Stimulated activated CD8-positive, alpha-beta memory T cell treated with anti-CD3 and anti-CD28 coated beads, Interleukin-2, amount 100 ng/mL, for 48 hours (primary cell): Measurements from ENCODE around the gene PRM2.
"Not testable (repeated sequence)": the region's sequence is repeated elsewhere in the genome, so short reads cannot be mapped to it uniquely, and the experiment has no call there.

ENCODE experiments used
- DNase-seq, 2 donors: peaks; one replicate each; pipeline ENCODE4 v3.0.0-alpha.2; 2020; ENCODE audit warnings: low read depth in 2 of 2

PRM2 gene

DNA sequence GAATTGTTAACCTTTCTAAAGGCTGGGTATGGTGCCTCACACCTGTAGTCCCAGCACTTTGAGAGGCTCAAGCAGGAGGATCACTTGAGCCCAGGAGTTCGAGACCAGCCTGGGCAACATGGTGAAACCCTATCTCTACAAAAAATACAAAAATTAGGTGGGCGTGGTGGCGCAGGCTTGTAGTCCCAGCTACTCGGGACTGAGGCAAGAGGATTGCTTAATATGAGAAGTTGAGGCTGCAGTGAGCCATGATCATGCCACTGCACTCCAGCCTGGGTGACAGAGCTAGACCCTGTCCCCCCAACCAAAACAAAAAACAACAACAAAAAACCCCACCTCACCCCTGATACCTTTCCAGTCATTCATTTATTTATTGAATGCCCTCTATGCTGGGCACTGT is 13.4 kb upstream of the PRM2 start:
- DNase-seq = not testable (repeated sequence)

DNA sequence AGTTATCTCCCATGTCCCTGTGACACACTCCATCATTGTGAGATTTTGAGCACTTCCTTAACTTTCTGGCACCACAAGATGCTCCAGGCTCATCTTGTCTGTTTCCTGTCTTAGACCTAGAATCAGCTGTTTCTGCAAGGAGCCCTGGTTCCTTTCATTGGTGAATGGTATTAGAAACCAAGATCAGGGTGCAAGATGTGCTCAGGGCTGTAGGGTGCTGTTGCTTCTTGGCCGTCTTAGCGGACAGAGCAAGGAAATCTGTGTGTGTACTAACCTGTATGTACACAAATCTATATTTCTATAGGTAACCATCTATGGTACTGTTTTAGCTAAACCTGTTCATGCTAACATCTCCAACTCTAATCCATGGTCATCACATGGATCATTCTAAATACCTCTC is 12.9 kb upstream of the PRM2 start:
- DNase-seq = no peak

DNA sequence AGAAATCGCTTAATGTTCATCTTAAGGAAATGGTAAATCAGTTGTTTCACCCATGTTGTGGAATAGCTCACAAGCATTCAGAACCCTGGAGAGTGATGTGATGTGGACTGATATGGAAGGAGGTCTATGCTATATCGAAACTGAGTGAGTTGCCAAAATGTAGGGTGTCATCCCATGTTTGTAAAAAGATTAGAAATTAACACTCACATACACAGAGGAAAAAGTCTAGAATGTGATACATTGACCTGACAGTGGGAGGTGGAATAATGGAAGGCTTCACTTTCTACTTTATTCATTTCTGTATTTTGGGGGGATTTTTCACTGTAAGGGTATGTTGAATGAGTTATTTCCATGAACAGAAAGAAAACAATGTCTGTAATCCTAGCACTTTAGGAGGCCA is 9.6 kb upstream of the PRM2 start:
- no peak for DNase-seq

DNA sequence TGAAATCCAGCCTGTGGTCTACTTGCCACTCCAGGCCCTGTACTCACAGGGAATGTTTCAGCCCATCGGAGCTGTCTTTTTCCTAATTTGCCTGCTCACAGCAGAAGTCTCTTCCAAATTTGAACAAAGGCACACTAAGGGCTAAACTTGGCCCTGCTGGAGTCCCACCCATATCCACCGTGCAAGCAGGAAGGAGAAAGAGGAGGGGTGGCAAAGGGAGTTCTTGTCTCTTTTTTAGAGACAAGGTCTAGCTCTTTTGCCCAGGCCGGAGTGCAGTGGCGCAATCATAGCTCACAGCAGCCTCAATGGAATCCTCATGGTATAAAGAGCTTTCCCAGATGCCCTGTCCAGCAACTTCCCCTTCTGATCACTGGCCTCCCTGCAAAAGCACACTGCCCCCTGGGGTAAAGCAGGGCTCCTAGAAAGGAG is 7.6 kb upstream of the PRM2 start:
- DNase-seq = no peak

DNA sequence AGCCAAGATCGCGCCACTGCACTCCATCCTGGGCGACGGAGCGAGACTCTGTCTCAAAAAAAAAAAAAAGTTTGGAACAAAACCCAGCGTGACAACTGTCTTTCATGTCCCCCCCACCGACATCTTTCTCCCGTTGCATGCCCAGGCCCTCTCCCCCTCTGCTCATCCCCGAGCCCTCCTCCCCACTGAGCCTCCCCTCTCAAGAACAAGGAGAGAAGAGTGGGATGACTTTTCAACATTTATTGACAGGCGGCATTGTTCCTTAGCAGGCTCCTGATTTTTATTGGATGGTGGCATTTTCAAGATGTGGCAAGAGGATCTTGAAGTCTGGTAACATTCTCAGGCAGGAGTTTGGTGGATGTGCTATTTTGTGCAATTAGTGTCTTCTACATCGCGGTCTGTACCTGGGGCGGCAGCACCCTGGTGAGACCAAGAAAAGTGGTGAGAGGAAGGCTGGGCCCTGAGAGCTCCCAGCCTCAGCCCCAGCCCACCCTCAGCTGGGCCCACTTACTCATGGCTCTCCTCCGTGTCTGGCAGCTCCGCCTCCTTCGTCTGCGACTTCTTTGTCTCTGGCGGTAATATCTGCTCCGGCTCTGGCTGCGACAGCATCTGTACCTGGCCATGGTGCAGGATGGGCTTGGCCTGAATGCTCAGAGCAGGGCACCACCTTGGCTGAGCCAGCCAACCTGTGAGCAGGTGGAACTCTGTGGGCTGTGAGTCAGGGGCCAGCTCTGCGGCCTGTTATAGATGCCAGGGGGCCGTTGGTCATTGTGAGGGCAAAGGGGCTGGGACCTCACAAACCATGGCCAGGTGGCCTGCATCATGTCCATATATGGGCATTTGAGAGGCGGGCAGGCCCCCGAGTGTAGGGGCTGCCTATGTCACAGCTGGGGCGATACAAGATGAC is 4.6 kb upstream of the PRM2 start, which contains the start of gene PRM1:
TSS of gene PRM1 (minus strand) at position 715 of the 907 bp plus-strand sequence. CDS start at position 623, 92 bp downstream.
- no peak for DNase-seq

DNA sequence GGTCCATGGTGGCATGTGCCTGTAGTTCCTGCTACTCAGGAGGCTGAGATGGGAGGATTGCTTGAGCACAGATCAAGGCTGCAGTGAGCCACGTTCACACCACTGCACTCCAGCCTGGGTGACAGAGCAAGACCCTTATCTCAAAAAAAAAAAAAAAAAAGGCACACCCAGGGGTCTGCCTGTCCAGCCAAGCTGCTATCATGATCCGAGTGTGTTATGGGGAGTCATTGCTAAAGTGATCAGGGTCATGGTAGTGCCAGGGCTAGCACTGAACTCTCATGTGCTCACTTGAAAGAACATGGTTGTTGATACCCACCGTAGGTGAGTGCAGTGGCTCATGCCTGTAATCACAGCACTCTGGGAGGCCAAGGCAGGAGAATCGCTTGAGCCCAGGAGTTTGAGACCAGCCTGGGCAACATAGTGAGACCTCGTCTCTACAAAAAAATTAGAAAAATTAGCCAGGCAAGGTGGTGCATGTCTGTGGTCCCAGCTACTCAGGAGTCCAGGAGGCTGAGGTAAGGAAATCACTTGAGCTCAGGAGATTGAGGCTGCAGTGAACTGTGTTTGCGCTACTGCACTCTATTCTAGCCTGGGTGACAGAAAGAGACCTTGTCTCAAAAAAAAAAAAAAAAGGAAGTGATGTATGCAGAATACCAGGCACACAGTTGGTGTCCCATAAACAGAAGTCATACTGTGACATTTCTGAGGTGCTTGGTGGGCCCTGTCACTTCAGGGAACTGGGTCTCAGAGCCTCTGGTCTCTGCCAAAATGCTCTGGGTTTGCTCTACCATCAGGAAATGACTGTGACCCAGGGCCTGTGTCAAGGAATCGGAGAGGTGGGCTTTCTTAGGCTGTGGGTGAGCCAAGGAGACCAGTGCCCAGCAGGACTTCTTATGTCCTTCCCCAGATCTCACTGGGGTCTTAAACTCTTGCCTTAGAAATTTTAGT is 2.7 kb upstream of the PRM2 start:
- DNase-seq = no peak

DNA sequence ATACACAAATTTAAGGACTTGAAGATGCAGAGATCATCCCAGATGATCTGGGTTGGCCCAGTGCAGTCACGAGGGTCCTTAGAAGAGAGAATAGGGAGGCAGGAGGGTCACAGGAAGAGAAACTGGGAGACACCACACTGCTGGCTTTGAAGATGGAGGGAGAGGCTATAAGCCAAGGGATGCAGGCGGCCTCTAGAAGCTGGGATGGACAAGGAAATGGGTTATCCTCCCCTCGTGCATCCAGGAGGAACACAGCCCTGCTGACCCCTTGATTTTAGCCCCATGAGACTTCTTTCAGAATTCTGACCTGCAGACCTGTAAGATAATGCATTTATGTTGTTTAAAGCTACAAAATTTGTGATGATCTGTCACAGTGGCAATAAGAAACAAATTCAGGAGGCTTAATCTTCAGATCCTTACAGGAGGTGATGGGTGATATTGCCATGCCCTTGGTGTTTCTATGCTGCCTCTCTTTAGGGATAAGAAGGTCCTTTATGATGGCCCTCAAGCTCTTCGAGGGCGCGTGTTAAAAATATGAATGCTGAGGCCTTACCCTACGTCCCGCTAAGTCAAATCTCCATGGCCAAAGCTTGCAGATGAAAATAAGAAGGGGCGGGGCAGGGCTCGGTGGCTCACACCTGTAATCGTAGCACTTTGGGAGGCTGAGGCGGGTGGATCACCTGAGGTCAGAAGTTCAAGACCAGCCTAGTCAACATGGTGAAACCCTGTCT is 1.5 kb upstream of the PRM2 start:
- DNase-seq = no peak

DNA sequence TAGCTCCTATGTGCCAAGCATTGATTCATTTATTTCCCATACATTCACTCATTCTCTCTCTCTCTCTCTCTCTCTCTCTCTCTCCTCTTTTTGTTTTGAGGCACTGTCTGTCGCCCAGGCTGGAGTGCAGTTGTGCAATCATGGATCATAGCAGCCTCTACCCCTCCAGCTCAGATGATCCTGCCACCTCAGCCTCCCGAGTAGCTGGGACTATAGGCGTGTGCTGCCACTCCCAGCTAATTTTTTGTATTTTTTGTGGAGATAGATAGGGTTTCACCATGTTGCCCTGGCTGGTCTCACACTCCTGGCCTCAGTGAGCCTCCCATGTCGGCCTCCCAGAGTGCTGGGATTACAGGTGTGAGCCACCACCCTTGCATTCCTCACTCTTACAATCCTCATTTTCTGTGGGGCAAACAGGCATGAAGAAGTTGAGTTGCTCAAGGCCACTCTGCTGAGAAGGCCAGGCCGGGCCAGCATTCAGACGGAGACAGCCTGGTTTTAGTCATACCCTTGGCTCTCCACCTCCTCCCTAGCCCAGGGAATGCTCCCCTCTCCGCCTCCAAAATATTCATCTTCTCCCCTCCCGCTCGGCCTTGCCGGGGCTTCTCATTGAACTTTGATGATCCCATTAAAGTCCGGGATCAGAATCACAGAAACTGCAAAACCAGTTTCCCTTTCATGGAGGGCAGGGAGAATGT is 765 bp upstream of the PRM2 start:
- no peak for DNase-seq

DNA sequence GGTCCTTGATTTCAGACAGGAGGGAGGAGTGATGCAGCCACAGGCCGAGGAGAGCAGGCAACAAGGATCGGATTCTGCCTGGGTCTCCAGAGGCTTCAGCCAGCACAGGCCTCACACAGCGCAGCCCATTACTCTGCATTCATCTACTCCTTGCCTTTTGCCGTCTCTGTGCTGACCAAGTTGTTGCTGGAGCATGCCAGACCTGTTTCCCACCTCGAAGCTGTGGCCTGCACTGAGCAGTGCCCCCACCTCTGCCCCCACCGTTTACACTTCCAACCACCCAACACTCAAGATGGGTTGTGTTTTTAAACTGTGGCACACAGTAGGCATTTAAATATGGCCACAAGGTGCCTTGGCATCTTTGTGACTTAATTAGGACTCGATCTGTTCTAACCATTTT is 1.3 kb downstream of the PRM2 start:
- DNase-seq = no peak

DNA sequence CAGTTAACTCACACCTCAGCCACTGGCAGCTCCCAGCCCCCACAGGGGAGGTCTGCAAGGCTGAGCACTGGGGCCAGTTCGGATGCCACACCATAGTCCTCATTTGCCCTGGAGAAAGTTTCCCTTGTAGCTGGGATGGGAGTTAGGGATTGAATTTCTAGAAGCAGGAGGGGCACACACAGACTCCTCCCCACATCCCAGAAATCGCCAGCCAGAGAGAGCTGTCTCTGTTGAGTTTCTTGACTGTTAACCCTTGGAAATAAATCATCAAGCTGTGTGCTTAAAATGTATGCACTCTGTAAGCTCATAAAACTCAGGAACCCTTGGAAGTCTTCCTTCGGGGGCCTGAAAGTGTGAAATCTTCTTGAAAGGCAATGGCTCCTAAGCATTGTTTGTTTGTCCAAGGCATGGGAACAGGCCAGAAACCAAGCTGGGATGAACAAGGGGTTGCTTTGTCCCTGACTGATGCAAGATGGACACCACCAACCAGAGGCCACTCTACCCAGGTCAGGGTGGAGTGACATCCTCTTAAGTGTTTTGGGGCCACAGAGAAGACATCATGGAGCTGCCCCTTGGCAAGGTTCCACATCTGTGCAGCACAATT is 2.5 kb downstream of the PRM2 start:
- no peak for DNase-seq

DNA sequence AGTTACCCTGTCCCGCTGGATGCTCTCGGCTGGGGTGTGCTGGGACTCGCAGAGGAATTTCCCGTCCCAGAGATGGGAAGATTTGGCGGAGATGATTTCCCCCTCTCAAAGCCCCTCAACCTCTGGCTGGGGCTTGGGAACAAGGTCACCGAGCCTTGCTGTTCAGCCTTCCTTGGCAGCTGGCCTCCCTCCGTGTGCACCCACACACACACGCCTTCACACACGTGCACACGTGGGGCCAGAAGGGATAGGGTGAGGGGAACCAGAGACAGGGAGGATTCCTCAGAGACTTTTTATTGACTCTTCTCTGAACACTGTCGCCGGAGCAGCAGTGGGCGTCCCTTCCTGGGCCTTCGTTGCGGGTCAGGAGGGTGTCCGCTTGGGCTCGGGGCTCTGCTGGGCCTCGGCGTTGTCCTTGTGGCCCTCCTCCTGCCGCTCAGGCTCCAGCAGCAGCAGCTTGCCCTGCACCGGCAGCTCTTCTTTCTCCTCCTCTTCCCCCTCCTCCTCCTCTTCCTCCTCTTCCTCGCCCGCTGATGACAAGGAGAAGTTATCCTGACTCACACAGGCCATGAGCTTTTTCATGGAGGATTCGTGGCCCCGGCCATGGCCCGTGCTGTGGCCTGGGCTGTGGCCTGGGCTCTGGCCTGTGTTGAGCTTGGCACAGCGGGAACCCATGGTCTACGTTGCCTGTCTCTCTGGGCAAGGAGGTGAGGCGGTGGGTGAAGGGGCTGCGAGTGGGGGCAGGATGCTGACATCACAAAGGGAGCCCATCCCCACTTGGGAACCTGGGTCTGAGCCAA is 3.2 kb downstream of the PRM2 start, which contains the start of gene PRM3:
TSS of gene PRM3 (minus strand) at position 709 of the 800 bp plus-strand sequence. CDS start at position 675, 34 bp downstream.
- DNase-seq = no peak

DNA sequence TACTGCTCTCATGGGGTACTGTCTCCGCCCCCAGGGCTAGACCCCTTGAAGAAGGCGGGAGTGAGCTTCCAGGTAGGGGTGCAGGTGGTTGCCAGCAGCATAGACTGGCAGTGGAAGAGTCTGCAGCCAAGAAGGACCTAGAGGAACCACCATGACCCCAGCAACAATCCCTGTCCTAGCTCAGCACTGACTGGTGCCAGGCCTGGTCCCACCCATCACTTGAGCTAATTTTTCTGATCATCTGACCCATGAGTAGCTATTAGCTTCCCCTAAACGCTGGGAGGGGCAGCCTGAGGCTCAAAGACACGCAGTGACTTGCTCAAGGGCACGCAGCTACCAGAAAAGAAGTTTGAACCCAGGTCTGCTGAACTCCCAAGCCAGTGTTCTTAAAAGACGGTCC is 3.8 kb downstream of the PRM2 start:
- DNase-seq = no peak

DNA sequence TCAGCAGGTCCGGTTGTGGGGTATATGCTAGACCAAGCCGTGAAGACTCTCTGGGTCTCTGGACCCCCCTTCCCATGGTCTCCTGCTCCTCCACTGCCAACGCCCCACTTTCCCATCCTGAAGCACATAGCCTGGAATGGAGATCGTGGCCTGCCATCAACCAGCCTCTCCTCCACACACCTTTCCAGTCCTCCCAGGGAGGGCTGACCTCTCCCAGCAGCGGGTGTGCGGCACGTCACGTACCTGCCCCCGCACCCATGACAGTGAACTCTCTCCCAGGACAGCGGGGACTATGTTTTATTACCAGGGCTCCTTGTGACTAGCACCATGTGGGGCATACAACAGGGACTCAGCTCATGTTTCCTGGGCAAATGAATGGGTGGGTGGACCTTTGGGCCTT is 4.7 kb downstream of the PRM2 start:
- DNase-seq = no peak

DNA sequence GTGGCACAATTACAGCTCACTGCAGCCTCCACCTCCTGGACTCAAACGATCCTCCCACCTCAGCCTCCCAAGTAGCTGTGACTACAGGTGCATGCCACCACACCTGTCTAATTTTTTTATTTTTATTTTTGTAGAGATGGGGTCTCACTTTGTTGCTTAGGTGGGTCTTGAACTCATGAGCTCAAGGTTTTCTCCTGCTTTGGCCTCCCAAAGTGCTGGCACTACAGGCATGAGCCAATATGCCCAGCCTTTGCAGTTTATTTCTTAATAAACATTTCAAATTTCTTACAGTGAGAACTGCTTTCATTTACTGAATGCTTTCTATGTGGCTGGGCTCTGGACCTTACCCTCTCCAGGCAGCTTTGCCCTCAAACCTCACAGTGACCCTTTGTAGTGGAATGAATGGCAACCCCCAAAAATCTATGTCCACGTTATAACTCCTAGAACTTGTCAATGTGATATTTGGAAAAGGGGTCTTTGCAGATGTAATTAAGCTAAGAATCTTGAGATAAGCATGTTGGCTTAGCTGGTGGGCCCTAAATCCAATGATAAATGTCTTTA is 5.6 kb downstream of the PRM2 start:
- no peak for DNase-seq

DNA sequence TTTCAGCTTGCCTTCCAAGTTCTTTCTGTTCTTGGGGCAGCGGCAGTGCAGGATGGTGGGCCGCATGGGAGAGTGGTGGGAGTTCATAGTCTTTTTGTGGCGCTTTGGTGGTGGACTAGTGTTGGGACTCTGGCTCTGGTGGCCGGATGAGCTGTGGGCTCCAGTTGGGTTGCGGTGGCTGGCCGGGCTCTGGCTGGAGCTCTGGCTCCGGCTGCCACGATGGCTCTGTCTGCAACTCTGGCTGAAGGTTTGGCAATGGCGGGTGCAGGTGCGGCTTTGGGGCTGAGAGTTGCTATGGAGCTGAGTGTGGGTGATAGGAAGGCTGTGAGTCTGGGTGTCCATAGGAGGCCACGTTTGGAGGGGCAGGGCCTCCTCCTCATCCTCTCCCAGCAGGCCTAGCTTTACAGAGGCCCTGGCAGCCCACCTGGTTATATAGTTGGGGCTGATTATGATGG is 7.3 kb downstream of the PRM2 start, which contains the start of gene TNP2:
TSS of gene TNP2 (minus strand) at position 405 of the 455 bp plus-strand sequence. CDS start at position 342, 63 bp downstream.
- no peak for DNase-seq

DNA sequence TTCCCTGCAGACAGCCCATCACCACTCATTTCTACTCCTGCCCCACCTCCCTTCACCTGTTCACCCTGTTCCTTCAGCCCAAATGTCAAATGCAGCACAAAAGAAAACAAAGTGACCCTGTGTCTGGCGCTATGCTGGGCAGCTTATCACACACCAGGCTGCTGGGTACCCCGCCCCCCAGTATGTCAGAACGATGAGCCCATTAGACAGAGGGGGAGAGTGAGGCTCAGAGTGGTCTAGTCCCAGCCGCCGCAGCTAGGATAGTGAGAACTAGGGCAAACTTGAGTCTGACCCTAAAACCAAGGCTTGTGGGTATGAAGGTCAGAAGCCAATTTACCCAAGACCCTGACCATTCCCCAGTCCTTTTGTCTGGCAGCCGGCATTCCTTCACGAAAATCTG is 11.2 kb downstream of the PRM2 start:
- no peak for DNase-seq

DNA sequence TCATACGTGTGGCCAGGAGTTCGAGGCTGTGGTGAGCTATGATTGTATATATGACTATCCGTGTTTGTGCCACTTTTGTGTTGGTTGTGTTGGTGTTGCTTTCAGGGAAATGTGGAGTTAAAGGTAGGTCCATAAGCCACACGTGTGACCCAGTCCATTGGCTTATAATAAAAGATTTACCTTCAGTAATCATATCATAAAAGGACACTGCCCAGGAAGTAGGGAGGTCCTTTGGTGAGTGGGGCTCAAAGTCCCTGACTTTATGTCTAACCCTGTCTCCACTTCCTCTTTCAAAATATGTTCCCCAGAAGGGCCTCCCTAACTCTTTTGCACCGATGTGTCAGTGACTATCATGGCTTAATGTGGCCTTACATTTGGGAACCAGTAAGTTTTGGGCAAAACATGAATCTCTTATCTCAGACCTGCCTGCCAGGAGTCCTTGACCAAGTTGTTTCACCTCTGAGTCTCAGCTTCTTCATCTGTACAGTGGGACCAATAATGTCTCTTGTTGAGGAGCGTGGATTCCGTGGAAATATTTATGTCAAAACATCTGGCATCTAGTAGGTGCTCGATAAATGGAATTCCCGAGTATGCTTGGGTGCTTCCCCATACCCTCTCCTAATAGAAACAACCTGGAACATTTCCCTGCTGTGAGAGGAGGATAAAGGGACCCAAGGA is 12.0 kb downstream of the PRM2 start:
- no peak for DNase-seq

DNA sequence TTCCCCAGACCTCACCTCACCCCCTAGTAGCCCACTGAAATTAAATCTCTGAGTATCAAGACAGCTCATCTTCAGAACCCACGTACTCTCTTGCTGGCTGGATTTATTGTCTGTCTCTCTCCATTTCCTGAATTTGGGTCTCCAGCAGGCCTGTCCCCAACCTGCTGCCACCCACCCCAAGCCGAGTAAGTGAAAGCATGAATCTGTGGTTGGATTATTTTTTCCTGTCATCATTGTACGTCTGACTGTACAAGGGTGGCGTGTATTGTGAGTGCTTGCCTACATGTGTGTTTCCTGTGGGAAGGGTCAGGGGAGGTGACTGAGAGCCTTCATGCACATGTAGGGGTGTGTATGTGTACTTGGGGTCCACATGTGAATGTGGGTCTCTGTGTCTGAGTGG is 12.5 kb downstream of the PRM2 start:
- peak in 1 of 2 donors; percentile 39 for DNase-seq

DNA sequence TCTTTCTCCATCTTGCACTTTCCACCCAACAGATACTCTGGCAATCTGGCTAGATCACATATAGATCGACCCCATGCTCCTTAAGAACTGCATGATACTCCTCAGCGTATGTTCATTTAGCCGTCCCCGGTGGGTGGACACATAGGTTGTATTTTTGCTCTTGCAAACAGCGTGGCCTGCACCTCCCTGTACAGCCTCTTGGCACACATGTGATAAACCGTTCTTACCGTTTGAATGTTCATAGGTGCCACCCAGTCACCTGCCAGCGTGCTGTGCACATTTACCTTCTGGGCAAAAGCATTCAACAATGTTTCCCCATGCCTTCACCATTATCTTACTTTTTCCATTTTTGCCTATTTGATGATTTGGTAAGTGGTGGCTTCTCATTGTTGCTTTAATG is 13.4 kb downstream of the PRM2 start:
- DNase-seq = no peak
